Pancreas (tissue), 10 donors: ENCODE measurements around the gene GOLGA5. TPM values are rescaled to one million over a fixed set of nuclear protein-coding genes. Genes with fewer than 3 reads are reported as not detected.

Experiments
- ATAC-seq, 4 donors: fragments of 200-7000 bp; cut with Tn5 transposase; one replicate each; pipeline versions ENCODE4 v1.8.0 to v1.9.1; 2020; ENCODE audit warnings: mild to moderate bottlenecking in 4 of 4, moderate library complexity in 4 of 4
- DNase-seq, 6 donors: peaks; one replicate each; pipeline ENCODE4 v3.0.0-alpha.2; 2020
- FAIRE-seq: peaks from 2 replicates; lab custom pipeline; 2012; peaks lifted over from hg19 to GRCh38; lab: Jason Lieb, UNC
- H3K27ac ChIP-seq, 4 donors: fragments of 200-600 bp; sonication (generic); 1 replicate in 3 of 4; 2 replicates in 1 of 4; pipeline versions ENCODE4 v1.5.0 to v1.8.0; 2020
- H3K27me3 ChIP-seq, 4 donors: fragments of 200-600 bp; one replicate each; pipeline ENCODE4 v1.8.0; 2021
- H3K36me3 ChIP-seq, 3 donors: fragments of 200-600 bp; sonication (generic) in 1 of 3; one replicate each; pipeline versions ENCODE4 v1.5.0 to v1.8.0; 2020 to 2021
- H3K4me1 ChIP-seq, 3 donors: fragments of 200-600 bp; one replicate each; pipeline ENCODE4 v1.8.0; 2021
- H3K4me3 ChIP-seq, 4 donors: fragments of 200-600 bp; sonication (generic) in 2 of 4; one replicate each; pipeline versions ENCODE4 v1.5.0 to v1.8.0; 2020 to 2021
- H3K9me3 ChIP-seq, 4 donors: fragments of 200-600 bp; one replicate each; pipeline ENCODE4 v1.8.0; 2021
- WGBS, 2 donors: extraction: QIAGEN DNeasy Blood & Tissue Kit; methylation state at CpG; one replicate each; pipeline ENCODE4 v1.1.7; 2013; 5-methylcytosine and 5-hydroxymethylcytosine counted together
- intact Hi-C, 3 donors: fragments of 100-400 bp; cut with DNase I; formaldehyde crosslinking; loops; one replicate each; pipeline versions ENCODE4 v1.11.1 to v1.14.2; 2022
- polyA plus RNA-seq, 2 donors: library from polyadenylated mRNA; stranded (reverse); fragments of 200-250 nt; gene quantifications; one replicate each; pipeline ENCODE4 v1.2.3, GENCODE V29; 2013
- total RNA-seq, 6 donors: library from RNA; stranded (reverse); fragmentation: NEBNext Ultra II Directional in 4 of 6; extraction: Animal tissue kit (Norgen Biotek cat#: 25700) in 4 of 6; gene quantifications; one replicate each; pipeline versions ENCODE4 v1.2.1 to v1.2.4, GENCODE V29; 2021 to 2023
- TF ChIP-seq, protein P1 (sequence below), 4 donors: fragments of 200-600 bp; sonication (generic) in 3 of 4; IDR thresholded peaks; one replicate each; pipeline versions ENCODE4 v1.5.0 to v1.8.0; 2021; ENCODE audit warnings: antibody characterized with exemption in 4 of 4
- donor health status: healthy with polysubstance abuse.
- donor health status: DM: no; HTN: no; CAD: no; lungs with moderate emphysema.
- donor health status: DM: no; HTN: no; CAD: no.
- donor health status: control.
- donor health status: control.
- donor health status: Bipolar disorder and iron deficiency.
- donor health status: DM: yes; HTN: yes; CAD: no.
- donor health status: DM: no; HTN: no; CAD: no.
- donor health status: DM: no; HTN: no; CAD: no.
- donor health status: DM: yes; HTN: yes; CAD: no.

GOLGA5 gene
- total and polyA plus RNA-seq, 8 donors, result 12.8 to 22.6 (median 18.6) TPM

DNA sequence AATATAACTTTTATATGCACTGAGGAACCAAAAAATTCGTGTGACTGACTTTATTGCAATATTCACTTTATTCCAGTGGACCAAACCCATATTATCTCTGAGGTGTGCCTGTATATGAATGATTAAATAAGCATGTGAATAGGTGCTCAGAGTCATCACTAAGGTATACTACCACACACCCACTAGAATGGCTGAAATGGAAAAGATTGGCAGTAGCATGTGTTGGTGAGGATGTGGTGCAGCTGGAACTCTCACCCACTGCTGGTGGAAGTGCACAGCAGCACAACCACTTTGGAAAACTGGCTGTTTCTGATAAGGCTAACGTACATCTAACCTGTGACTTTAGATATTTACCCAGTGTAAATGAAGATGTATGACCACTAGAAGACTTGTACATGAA lies 36.8 kb downstream of the GOLGA5 start:
- DNase-seq (no peak), FAIRE-seq (no peak), ATAC-seq (no peak)
- Histone ChIP-seq H3K4me3 (no peak overlapping the region), H3K9me3 (no peaks in the 10 kb centered on the region), H3K27me3 (no peaks in the 10 kb centered on the region), H3K4me1 (no peaks in the 10 kb centered on the region), H3K36me3 (peaks cover 0 to 50% (median 8%) of the 10 kb centered on the region in 3 donors), H3K27ac (no peak overlapping the region)
- TF ChIP-seq, protein P1, sequence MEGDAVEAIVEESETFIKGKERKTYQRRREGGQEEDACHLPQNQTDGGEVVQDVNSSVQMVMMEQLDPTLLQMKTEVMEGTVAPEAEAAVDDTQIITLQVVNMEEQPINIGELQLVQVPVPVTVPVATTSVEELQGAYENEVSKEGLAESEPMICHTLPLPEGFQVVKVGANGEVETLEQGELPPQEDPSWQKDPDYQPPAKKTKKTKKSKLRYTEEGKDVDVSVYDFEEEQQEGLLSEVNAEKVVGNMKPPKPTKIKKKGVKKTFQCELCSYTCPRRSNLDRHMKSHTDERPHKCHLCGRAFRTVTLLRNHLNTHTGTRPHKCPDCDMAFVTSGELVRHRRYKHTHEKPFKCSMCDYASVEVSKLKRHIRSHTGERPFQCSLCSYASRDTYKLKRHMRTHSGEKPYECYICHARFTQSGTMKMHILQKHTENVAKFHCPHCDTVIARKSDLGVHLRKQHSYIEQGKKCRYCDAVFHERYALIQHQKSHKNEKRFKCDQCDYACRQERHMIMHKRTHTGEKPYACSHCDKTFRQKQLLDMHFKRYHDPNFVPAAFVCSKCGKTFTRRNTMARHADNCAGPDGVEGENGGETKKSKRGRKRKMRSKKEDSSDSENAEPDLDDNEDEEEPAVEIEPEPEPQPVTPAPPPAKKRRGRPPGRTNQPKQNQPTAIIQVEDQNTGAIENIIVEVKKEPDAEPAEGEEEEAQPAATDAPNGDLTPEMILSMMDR (IDR thresholded peaks at IDR 0.05), result no peak
- 40 to 44% methylated on average over 2 of the region's 2 CpGs for WGBS, 2 donors
- intact Hi-C loops, result no loop called here

DNA sequence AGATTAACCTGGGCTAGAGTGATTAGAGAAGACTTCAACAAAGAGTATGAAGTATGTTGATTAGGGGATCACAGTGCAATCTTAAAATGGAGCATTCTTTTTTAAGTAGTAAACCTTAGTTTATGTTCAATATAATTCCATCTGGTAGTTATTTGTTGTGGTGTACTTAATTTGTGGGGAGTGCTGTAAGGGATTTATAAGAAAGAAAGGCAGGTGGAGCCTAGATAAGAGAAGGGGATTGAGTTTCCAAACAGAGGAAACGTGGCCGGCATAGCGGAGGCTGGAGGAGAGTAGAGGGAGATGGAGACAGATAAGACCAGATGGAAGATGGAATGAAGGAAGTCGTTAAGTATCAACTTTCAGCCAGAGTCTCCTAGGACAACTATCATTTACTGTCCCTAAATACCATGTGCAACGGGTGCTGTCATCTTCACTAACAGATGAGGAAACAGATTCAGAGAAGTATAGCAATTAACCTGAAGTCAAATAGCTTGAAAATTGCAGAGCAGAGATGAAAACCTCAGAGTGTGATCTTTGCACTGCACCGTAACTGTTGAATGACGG lies 38.1 kb downstream of the GOLGA5 start:
- no peaks in the 10 kb centered on the region for H3K9me3 ChIP-seq
- DNase-seq (no peak), ATAC-seq (no peak), FAIRE-seq (no peak)
- H3K27me3 ChIP-seq, result no peaks in the 10 kb centered on the region
- no peak overlapping the region for H3K27ac ChIP-seq
- H3K4me1 ChIP-seq, result no peaks in the 10 kb centered on the region
- TF ChIP-seq, protein P1 (IDR thresholded peaks at IDR 0.05), result no peak
- H3K4me3 ChIP-seq, result no peak overlapping the region
- intact Hi-C loops, result no loop called here
- 43 to 66% methylated on average over 7 of the region's 7 CpGs for WGBS, 2 donors
- H3K36me3 ChIP-seq, result peaks cover 0 to 56% (median 3%) of the 10 kb centered on the region in 3 donors

DNA sequence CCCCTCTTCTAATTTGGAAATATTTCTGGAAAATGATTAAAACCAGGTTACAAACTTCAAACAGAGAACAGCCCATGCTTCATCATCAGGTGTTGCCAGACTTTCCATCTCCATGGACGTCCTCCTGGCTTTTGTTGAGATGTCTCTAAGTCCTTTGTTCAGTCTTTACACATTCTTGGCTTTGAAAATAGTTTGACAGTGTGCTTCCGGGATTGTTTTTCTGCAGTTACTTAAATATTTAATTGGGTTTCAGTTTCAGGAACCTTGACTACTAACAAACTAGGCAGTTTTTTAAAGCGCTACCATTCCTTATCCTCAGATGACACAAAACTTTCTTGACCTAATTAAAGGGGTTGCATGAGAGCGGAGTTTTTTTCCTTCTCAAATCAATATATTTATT lies 47.8 kb downstream of the GOLGA5 start:
- ATAC-seq, result no peak
- FAIRE-seq, result no peak
- TF ChIP-seq, protein P1 (IDR thresholded peaks at IDR 0.05), result no peak
- H3K36me3 ChIP-seq, result peaks cover 0 to 33% (median 4%) of the 10 kb centered on the region in 3 donors
- intact Hi-C loops, result no loop called here
- H3K27me3 ChIP-seq, result no peaks in the 10 kb centered on the region
- H3K27ac ChIP-seq, result no peak overlapping the region
- no peak for DNase-seq
- no peaks in the 10 kb centered on the region for H3K9me3 ChIP-seq
- H3K4me1 ChIP-seq, result peaks cover 0 to 7% (median under 1%) of the 10 kb centered on the region in 3 donors
- H3K4me3 ChIP-seq, result no peak overlapping the region
- 50 to 59% methylated on average over 4 of the region's 4 CpGs for WGBS, 2 donors

DNA sequence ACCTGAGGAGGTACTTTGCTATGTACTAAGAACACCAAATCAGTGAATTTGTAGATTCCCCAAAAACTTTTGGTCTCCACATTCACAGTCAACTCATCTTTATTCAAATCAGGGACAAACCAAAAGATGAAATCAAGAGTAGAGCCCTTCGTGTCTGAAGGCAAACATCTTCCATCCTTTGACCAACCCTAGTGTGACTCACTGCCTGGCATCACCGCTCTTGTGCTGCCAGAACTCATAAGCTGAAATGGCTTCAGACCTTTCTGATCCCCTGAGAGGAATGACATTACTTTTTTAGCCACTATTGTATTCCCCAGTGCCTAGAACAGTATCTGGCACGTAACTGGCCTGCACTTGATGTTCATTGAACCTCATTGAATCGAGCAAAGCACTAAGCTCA lies 50.1 kb downstream of the GOLGA5 start:
- WGBS, 2 donors, result 93 to 98% methylated on average over 4 of the region's 4 CpGs
- intact Hi-C loops, result no loop called here
- TF ChIP-seq, protein P1 (IDR thresholded peaks at IDR 0.05), result no peak
- FAIRE-seq (no peak), DNase-seq (no peak), ATAC-seq (no peak)
- Histone ChIP-seq H3K9me3 (no peaks in the 10 kb centered on the region), H3K4me3 (no peak overlapping the region), H3K27me3 (no peaks in the 10 kb centered on the region), H3K27ac (no peak overlapping the region), H3K4me1 (peaks cover 8 to 25% (median 12%) of the 10 kb centered on the region in 3 donors), H3K36me3 (peaks cover 0 to 17% (median 0%) of the 10 kb centered on the region in 3 donors)

DNA sequence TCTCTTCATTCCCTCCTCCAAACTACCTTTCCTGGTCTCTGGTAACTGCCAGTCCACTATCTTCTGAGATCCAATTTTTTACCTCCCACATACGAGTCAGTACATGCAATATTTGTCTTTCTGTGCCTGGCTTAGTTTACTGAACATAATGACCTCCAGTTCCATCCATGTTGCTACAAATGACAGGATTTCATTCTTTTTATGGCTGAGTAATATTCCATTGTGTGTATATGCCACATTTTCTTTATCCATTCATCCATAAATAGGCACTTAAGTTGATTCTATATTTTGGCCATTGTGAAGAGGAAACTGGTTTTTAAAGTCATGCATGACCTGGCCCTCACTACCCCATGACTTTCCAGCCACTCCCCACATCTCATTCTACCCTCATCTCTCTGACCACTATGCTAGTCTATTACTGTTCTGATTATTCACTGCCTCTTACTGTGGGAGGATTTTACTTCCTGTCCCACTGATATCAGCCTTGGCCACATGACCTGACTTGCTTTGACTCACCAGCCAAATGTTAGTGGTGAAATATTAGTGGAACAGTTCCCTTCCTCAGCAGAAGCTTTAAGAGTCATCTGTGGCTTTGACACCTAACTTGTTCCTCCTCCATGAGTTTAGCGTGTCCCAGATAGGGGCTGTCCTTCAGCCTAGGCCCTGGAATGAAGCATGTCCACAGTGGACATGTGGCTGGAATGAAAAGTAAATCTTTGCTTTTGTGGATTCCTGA lies 52.2 kb downstream of the GOLGA5 start:
- FAIRE-seq (no peak), ATAC-seq (peak; percentile 63 to 75 (median 71)), DNase-seq (peak in 2 of 6 donors; percentile 18 to 29)
- Histone ChIP-seq H3K9me3 (no peaks in the 10 kb centered on the region), H3K27ac (peak overlapping the region in 3 of 4 donors; percentile 9 to 41 (median 10)), H3K4me3 (no peak overlapping the region), H3K4me1 (peaks cover 14 to 38% (median 26%) of the 10 kb centered on the region in 3 donors), H3K36me3 (no peaks in the 10 kb centered on the region), H3K27me3 (no peaks in the 10 kb centered on the region)
- 31 to 40% methylated on average over 2 of the region's 2 CpGs for WGBS, 2 donors
- intact Hi-C loops, result no loop called here
- TF ChIP-seq, protein P1 (IDR thresholded peaks at IDR 0.05), result no peak
